GM12875 (cell line): ENCODE results near the gene AIM2.
A peak's percentile ranks its signal among the peaks of the same experiment; 100 is the strongest.

Experiments used
- H3K4me3 ChIP-seq: one replicate; pipeline ENCODE4 v1.5.1; 2011; ENCODE audit warnings: low read depth, low read length, control low read depth
- TF ChIP-seq, protein P1 (sequence below): IDR thresholded peaks from 2 replicates; pipeline ENCODE4 v1.5.1; 2011; ENCODE audit warnings: low read depth, mild to moderate bottlenecking, control low read depth, inconsistent platforms, low read length, moderate library complexity, borderline replicate concordance; ENCODE audit not compliant: insufficient read depth

Gene AIM2

DNA sequence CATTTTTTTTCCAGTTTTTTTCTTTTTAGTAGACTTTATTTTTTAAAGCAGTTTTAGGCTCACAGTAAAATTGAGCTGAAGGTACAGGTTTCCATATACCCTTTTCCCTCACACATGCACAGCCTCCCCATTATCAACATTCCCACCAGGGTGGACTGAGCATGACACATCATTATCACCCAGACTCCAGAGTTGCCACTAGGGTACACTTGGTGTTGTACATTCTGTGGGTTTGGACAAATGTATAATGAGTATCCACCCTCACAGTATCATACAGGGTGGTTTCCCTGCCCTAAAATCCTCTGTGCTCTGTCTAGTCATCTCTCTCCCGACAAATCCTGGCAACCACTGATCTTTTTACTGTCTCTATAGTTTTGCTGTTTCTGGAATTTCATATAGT is 3.0 kb upstream of the AIM2 start:
- H3K4me3 ChIP-seq, result no peak overlapping the region
- TF ChIP-seq, protein P1, sequence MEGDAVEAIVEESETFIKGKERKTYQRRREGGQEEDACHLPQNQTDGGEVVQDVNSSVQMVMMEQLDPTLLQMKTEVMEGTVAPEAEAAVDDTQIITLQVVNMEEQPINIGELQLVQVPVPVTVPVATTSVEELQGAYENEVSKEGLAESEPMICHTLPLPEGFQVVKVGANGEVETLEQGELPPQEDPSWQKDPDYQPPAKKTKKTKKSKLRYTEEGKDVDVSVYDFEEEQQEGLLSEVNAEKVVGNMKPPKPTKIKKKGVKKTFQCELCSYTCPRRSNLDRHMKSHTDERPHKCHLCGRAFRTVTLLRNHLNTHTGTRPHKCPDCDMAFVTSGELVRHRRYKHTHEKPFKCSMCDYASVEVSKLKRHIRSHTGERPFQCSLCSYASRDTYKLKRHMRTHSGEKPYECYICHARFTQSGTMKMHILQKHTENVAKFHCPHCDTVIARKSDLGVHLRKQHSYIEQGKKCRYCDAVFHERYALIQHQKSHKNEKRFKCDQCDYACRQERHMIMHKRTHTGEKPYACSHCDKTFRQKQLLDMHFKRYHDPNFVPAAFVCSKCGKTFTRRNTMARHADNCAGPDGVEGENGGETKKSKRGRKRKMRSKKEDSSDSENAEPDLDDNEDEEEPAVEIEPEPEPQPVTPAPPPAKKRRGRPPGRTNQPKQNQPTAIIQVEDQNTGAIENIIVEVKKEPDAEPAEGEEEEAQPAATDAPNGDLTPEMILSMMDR, result no peak

DNA sequence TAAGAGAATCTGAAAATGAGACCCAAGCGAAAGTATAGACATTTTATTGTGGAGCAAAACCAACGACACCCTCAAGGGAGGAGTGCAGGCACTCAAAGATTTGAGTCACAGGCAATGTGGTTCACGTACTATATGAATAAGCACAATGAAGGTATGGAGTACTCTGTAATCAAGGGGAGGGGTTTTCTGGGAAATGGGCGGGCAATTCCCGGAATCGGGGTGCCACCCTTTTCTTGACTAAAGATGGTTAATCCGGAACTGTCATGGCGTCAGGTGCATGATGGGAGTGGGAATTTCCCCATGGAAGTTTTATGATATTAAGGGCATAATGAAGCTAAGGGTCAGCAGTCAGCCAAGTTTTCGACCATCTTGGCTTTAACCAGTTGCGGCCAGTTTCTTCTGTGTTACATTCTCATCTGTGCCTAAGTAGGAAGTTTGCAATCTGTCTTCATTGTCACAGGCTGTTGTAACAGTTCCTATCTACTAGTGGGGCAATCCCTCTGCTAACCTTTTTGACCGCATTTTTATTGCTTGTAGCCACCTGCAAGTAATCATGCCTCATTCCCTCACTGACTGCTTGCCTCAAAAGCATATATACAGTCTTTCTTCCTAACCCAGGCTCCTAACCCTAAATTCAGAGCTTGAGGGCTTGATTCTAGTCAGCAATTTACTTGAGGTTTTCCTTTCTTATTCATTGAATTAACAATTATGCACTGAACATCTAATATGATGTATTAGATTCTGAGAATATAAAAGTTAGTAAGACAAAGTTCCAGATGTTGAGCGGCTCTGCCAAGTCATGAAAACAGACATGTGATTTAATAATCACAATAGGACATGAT is 775 bp upstream of the AIM2 start:
- TF ChIP-seq, protein P1, result no peak
- peak overlapping the region; percentile 36 for H3K4me3 ChIP-seq

DNA sequence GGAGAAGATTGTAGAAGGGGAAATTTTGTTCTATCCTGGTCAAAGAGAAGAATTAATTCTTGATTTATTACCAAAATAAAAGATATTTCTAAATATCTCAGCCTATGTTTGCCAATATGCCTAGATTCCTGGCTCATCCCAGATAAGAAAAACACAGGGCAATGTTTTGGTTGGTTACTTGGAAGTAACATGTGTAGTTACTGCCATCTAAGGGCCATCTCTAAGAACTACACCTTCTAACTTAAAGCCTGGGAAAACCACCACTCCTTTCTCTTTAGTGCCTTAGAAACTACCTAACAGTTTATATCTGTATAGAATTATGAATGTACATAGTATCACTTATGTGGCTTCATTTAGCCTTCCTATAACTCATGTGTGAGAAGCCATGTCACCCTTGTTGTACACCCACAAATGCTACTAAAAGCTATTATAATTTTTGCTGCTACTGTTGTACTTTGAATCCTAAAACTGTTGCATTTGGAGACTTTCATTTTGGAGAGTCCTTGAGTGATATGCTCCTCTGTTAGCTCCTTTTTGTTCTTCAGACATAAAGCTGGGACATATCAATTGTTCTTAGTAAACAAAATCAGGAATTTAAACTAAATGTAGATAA is 4.5 kb downstream of the AIM2 start:
- H3K4me3 ChIP-seq, result no peak overlapping the region

DNA sequence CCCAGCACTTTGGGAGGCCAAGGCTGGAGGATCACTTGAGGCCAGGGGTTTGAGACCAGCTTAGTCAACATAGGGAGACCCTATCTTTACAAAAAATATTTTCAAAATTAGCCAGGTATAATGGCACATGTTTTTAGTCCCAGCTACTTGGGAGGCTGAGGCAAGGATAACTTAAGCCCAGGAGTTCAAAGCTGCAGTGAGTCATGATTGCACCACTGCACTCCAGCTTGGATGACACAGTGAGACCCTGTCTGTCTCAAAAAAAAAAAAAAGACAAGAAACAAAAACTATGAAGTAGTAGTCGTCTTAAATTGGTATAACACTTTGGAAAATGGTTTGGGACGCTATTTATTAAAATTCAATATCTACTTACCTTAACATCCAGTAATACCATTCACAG is 7.7 kb downstream of the AIM2 start:
- no peak overlapping the region for H3K4me3 ChIP-seq
- TF ChIP-seq, protein P1, result no peak

More for the DNA sequence above, 4.5 kb downstream of the AIM2 start:
- TF ChIP-seq, protein P1, result peak; percentile 53; the same call in 1 of the 2 replicates

DNA sequence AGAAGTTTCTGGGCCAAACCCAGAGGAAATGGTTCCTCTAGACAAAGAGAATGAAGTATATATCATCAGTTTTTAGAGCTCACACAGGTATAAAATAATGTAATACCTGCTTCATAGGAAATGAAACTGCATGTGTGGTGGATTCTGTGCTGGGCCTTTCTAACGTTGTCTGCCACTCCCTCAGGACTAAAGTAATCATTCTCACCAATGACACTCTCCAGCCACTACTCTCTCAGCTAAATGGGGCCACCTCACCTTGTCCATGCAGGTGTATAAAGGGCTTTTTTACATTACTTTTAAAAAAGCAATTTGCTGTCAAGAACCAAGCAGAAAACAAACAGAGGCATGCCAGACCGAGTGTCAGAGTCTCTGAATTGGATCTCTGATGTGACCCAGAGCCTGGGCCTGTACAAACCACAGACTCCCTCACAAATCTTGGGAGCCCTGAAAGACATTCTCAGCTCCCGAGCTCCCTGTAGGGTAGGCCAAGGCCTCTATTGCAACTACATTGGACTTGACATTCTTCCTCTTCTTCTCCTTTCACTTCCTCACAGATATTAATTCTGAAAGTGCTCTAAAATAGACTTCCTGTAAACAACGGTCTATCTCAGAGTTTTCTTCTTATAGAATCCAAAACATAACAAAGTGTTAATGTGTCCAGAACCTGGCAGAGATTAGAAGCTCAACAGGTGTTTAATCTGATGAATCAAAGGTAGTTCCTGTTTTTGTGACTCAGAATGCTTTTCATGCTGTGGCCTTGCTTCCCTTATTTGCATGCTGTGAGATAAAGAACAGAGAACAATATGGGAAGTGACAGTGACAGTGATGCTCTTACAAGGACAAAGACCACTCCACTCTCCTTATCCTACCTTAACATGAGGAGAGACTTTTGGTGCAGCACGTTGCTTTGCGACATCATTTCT is 8.6 kb downstream of the AIM2 start:
- H3K4me3 ChIP-seq, result no peak overlapping the region
- TF ChIP-seq, protein P1, result no peak

DNA sequence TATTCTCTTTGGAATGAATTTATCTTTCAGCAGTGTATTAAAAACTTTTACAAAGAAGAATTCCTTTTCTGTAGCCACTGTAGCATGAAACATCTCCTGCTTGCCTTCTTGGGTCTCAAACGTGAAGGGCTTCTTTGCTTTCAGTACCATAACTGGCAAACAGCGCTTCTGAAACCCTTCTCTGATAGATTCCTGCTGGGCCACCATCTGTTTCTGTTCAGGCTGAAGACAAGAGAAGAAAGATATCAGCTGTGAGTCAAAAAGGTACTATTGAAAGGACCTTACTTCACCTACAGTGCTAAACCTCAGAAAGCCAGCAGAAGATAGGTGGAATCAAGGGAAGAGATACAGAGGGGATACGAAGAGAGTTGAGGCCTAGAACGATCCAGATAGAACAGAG is 10.5 kb downstream of the AIM2 start:
- H3K4me3 ChIP-seq, result no peak overlapping the region
- TF ChIP-seq, protein P1, result no peak
